ENCODE data around the gene BUD13. TPM values are rescaled to one million over a fixed set of nuclear protein-coding genes. Genes with fewer than 3 reads are reported as not detected.
"Not testable (repeated sequence)": the region's sequence is repeated elsewhere in the genome, so short reads cannot be mapped to it uniquely, and the experiment has no call there.

Gene BUD13
- total RNA-seq, 1 donor from 2014 or later: 17.7 TPM

DNA sequence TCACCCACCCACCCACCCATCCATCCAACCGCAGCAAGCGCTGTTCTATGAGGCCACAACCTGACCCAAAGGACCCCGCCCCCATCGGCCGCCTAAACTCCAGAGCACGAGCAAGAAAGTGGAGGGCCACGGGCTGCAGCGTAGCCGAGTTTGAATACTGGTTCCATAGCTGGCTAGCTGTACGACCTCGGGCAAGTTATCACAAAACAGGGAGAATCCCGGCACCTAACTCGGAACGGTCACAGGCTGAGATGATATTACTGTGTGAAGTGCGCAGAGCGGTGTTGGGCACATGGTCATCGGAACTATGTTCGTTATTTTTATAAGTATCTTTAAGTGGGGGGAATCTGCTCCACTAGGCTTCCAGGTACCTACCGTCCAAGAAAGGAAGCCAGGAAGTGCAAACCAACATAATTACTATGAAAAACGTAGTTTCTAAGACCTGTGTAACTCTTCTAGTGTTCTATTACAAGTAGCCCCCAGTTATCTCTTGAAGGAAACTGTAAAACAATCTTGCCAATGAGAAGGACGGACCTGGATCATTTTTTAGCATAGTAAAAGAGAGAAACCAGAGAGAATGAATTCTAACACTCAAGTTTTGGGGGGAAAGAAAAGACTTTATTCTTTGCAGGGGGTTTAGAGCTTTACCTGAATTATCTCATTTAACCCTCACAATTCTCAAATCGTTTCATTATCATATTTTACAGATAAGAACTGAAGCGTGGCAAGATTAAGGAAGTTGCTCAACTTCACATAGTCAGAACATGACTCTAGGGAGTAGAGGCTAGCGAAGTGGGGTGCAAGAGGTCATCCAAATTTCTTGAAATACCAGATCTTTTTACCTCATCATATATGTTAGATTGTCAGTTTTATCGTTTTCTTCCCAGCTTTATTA lies 663 bp upstream of the BUD13 start:
- no peak for ATAC-seq
- peaks cover 24% of the 10 kb centered on the region for H3K4me1 ChIP-seq
- H3K27ac ChIP-seq: peak overlapping the region; percentile 93
- DNase-seq: no peak
- H3K27me3 ChIP-seq: no peaks in the 10 kb centered on the region
- no peaks in the 10 kb centered on the region for H3K9me3 ChIP-seq
- intact Hi-C loops (cut with DNase I): no loop called here
- TF ChIP-seq, protein P1, sequence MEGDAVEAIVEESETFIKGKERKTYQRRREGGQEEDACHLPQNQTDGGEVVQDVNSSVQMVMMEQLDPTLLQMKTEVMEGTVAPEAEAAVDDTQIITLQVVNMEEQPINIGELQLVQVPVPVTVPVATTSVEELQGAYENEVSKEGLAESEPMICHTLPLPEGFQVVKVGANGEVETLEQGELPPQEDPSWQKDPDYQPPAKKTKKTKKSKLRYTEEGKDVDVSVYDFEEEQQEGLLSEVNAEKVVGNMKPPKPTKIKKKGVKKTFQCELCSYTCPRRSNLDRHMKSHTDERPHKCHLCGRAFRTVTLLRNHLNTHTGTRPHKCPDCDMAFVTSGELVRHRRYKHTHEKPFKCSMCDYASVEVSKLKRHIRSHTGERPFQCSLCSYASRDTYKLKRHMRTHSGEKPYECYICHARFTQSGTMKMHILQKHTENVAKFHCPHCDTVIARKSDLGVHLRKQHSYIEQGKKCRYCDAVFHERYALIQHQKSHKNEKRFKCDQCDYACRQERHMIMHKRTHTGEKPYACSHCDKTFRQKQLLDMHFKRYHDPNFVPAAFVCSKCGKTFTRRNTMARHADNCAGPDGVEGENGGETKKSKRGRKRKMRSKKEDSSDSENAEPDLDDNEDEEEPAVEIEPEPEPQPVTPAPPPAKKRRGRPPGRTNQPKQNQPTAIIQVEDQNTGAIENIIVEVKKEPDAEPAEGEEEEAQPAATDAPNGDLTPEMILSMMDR (IDR thresholded peaks at IDR 0.05): no peak
- peaks cover 43% of the 10 kb centered on the region for H3K36me3 ChIP-seq
- H3K4me3 ChIP-seq: peak overlapping the region; percentile 70

DNA sequence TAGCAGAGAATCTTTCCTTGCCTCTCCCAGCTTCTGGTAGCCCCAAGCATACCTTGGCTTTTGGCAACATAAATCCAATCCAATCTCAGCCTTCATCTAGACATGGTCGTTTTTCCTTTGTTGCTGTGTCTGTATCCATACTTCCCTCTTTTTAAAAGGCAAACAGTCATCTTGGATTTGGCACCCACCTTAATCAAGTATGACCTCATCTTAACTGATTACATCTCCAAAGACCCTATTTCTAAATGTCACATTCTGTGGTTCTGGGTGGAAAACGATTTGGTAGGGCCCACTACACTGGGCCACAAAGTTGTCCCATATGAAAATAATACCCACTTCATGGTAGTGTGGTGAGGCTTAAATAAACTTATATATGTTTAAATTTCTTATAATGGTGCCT lies 852 bp downstream of the BUD13 start:
- intact Hi-C loops (cut with DNase I): no loop called here
- DNase-seq: no peak
- ATAC-seq: no peak
- H3K36me3 ChIP-seq: peaks cover 32% of the 10 kb centered on the region
- no peaks in the 10 kb centered on the region for H3K9me3 ChIP-seq
- peaks cover 24% of the 10 kb centered on the region for H3K4me1 ChIP-seq
- H3K4me3 ChIP-seq: peak overlapping the region; percentile 70
- TF ChIP-seq, protein P1 (IDR thresholded peaks at IDR 0.05): no peak
- no peaks in the 10 kb centered on the region for H3K27me3 ChIP-seq
- peak overlapping the region; percentile 93 for H3K27ac ChIP-seq

DNA sequence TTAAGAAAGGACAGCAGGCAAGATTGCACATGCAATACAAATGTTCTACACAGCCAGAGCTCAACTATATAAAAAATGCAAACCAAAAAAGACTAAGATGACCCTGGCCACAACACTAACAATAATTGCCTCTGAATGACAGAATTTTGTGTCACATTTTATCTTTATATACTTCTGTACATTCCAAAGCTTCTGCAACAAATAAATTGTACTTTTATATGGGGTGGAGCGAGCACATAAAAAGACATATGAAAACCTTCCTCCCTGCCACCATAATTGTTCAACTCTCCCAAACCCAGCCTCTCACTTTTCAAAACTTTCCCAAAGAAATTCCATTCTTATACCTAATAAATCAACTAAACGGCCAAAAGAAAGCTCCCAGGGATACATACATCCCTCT lies 10.7 kb downstream of the BUD13 start:
- no peaks in the 10 kb centered on the region for H3K9me3 ChIP-seq
- no peaks in the 10 kb centered on the region for H3K4me1 ChIP-seq
- H3K36me3 ChIP-seq: peaks cover 84% of the 10 kb centered on the region
- ATAC-seq (no peak), DNase-seq (no peak)
- no peaks in the 10 kb centered on the region for H3K27me3 ChIP-seq
- TF ChIP-seq, protein P1 (IDR thresholded peaks at IDR 0.05): no peak
- H3K4me3 ChIP-seq: no peak overlapping the region
- H3K27ac ChIP-seq: no peak overlapping the region
- intact Hi-C loops (cut with DNase I): no loop called here

DNA sequence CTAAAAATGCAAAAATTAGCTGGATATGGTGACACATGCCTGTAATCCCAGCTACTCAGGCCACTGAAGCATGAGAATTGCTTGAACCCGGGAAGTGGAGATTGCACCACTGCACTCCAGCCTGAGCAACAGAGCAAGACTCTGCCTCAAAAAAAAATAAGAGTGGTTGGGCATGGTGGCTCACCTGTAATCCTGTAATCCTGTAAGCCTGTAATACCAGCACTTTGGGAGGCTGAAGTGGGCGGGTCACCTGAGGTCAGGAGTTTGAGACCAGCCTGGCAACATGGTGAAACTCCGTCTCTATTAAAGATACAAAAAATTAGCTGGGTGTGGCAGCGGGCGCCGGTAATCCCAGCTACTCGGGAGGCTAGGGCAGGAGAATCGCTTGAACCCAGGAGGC lies 16.7 kb downstream of the BUD13 start:
- DNase-seq; H3K4me1 ChIP-seq; H3K27ac ChIP-seq; intact Hi-C loops (cut with DNase I); ATAC-seq; H3K27me3 ChIP-seq; H3K4me3 ChIP-seq; H3K9me3 ChIP-seq: not testable (repeated sequence)
- H3K36me3 ChIP-seq: peaks cover 98% of the 10 kb centered on the region

DNA sequence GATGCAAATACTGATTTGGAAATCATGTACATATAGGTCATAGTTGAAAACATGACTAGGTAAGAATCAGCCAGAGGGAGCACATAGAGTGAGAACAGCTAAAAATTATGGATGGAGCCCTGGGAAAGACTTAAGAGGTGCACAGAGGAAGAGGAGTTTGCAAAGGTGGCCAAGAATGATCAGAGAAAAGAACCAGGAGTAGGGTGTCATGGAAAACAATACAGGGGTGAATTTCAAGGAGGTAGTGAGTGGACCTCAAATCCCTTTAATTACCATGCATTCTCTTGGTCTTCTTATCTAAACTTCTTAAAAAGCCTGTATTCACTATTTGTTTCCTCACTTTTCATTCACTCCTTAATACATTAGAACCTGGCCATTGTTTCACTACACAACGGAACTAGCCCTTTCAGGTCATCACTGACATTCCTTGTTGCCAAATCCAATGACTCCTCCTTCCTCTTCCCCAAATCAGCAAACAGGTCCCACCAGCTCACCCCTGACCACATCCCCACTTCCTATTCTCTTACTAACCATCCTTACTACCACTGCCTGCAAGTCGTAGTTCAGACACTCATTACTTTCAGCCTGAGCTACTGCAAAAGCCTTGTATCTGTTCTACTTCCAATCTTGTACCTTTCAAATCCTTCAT lies 22.6 kb downstream of the BUD13 start:
- H3K4me3 ChIP-seq: no peak overlapping the region
- no peak overlapping the region for H3K27ac ChIP-seq
- peaks cover 94% of the 10 kb centered on the region for H3K36me3 ChIP-seq
- ATAC-seq: peak; percentile 55
- H3K27me3 ChIP-seq: no peaks in the 10 kb centered on the region
- no peak for DNase-seq
- intact Hi-C loops (cut with DNase I): no loop called here
- no peaks in the 10 kb centered on the region for H3K9me3 ChIP-seq
- no peaks in the 10 kb centered on the region for H3K4me1 ChIP-seq
- TF ChIP-seq, protein P1 (IDR thresholded peaks at IDR 0.05): no peak

DNA sequence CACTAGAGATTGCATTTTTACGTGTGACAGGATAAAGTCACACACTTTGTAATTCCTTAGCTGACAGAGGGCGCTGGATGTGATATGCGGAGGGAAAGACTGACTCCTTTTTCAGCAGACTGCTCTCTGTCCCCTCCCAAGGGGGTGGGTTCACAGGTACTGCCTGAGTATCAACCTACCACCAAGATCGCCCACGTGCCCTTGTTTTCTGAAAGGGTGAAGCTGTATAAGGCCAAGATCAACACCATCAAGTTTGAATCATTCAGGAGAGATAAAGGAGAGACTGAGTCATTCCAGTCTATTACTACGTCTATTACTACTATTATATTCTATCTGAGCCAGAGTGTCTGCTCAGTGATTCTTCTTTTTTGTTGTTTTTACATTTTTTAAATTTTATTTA lies 30.7 kb downstream of the BUD13 start:
- H3K4me3 ChIP-seq: no peak overlapping the region
- H3K9me3 ChIP-seq: no peaks in the 10 kb centered on the region
- H3K4me1 ChIP-seq: no peaks in the 10 kb centered on the region
- H3K27ac ChIP-seq: no peak overlapping the region
- TF ChIP-seq, protein P1 (IDR thresholded peaks at IDR 0.05): no peak
- no peaks in the 10 kb centered on the region for H3K27me3 ChIP-seq
- peak; percentile 33 for ATAC-seq
- peaks cover 17% of the 10 kb centered on the region for H3K36me3 ChIP-seq
- DNase-seq: no peak
- intact Hi-C loops (cut with DNase I): no loop called here

All from upper lobe of right lung (tissue), 1 donor.